Cortex of kidney (tissue), 1 donor: Measurements from ENCODE around the gene NOS3.
"Not testable (repeated sequence)": the region's sequence is repeated elsewhere in the genome, so short reads cannot be mapped to it uniquely, and the experiment has no call there.

ENCODE experiments used
- DNase-seq: peaks from one replicate; lab custom pipeline; 2025; lab: John Stamatoyannopoulos, UW

NOS3 gene

DNA sequence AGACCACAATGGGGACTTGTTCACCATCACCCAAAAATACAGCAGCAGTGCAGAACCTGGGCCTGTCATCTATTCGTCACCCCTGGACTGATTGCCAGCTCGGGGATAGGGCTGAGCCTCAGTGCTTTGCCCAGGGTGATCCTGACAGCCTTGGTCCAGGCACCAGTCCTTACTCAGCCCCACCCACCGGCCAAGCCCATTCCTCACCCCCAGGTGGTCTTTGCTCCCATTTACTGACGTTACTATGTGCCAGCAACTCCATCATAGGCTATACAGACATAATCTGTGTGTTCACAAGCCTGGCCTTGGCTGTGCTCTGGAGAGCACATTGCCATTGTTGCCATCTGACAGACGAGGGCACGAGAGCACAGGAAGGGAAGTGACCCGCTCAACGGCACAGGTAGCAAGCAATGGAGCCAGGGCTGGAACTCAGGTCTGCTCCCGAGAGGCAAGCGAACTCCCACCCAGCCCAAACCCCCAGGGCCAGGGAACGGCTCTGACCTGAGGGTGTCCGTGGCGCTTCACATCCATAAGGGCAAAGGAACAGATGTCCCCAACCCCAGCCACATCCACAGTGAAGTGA is 26.6 kb downstream of the NOS3 start:
- DNase-seq, result no peak

- no peak for DNase-seq
Observed at GRCh38 chr7:151017953-151018420, 27.2 kb downstream of the NOS3 start.

DNA sequence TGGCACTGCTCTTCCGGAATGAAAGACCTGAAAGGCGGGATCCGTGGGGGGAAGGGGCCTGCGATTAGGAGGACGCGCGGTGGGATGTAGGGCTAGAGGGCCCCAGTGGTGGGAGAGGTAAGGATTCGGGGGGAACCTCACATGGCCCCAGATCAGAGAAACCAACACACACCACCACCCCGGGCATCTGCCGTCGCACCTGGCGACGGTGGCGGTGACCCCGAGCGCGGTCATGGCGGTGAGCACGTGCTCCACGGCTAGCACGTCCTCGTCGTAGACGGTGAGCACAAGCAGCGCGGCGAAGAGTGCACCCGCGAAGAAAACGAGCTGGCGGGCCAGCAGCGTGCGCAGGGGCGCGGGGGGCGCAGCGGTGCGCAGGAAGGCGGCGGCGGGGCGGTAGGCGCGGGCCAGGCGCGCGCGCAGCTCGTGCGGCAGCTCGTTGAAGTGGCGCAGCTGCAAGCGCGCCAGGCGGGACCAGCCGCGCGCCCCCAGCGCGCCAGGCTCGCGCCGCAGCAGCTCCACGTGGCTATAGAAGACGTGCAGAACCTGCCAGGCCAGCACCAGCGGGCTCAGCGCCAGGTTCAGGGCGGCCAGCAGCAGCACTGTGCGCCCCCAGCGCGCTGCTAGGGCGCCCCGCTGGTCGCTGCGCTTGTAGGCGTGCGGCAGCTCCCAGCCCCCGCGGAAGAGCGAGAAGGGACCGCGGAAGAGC is 27.8 kb downstream of the NOS3 start:
- DNase-seq, result no peak

DNA sequence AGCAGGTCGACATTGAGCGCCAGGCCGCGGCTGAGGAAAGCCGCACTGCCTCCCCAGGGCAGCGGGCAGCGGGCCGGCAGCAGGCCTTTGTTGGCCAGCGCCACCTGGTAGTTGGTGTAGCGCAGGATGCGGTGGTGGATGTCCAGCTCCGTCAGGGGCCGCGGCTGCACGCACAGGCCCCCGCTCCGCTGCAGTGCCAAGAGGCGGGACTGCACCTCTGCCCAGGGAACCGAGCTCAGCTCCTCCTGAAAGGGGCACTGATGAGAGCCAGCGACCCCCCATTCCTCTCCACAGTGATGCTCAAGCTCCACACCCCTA is 28.3 kb downstream of the NOS3 start:
- no peak for DNase-seq

DNA sequence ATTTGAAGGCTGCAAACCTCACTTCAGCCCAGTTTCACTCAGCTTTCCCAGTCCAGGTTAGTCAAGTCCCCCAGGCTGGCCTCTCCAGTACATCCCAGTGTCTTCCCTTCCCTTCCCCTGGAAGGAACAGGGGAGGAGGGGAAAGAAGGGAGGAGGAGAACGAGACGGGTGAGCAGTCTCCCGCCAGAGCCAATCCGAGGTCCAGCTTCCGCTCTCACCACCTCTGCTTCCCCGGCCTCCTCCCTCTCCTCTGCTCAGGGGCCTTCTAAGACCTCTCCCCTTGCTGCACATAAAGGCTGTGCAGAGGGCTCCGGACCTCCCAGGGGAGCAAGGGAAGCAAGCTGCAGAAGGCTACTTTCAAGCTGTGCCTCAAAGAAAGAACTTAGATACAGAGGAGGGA is 29.4 kb downstream of the NOS3 start:
- no peak for DNase-seq

- no peak for DNase-seq
Observed at GRCh38 chr7:151023232-151023631, 32.4 kb downstream of the NOS3 start.

GRCh38 chr7:151024435-151025056 is 33.7 kb downstream of the NOS3 start, which contains the start of gene ATG9B:
Gene ATG9B, minus strand, starts transcription at chr7:151024494. Its CDS starts 71 bp downstream, at chr7:151024423.
- no peak for DNase-seq

DNA sequence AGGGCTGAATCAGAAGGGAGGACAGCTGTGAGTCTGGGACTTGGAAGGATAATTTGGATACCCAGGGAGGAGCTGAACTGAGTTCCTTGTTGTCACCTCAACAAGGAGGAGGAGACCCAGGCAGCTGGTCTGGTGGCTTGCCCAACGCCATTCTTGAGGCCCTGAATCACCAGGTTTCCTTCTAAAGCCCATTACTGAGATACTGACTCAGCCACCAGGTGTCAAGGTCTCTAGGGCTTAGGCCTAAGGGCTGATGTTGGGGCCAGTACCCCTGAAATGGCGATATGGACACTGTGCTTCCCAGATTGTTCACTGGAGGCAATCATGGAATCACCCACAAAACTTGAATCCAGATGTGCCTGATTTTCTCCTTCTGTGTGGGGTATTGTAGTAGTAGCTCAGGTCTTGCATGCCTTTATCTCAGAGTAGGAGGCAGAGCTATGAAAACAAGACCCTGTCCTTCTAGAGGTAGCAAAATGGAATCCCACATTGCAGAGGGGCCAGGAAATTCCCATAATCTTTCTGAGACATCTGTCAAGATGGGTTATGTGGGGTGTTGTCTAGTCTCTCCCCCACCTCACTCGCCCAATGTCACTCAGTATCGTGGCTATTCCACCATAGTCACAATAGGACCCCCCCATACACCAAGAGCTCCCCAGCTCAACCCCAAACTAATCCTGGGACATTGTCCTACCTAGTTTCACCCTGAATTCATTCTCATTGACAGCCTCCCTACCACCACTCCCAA is 35.3 kb downstream of the NOS3 start:
- no peak for DNase-seq

DNA sequence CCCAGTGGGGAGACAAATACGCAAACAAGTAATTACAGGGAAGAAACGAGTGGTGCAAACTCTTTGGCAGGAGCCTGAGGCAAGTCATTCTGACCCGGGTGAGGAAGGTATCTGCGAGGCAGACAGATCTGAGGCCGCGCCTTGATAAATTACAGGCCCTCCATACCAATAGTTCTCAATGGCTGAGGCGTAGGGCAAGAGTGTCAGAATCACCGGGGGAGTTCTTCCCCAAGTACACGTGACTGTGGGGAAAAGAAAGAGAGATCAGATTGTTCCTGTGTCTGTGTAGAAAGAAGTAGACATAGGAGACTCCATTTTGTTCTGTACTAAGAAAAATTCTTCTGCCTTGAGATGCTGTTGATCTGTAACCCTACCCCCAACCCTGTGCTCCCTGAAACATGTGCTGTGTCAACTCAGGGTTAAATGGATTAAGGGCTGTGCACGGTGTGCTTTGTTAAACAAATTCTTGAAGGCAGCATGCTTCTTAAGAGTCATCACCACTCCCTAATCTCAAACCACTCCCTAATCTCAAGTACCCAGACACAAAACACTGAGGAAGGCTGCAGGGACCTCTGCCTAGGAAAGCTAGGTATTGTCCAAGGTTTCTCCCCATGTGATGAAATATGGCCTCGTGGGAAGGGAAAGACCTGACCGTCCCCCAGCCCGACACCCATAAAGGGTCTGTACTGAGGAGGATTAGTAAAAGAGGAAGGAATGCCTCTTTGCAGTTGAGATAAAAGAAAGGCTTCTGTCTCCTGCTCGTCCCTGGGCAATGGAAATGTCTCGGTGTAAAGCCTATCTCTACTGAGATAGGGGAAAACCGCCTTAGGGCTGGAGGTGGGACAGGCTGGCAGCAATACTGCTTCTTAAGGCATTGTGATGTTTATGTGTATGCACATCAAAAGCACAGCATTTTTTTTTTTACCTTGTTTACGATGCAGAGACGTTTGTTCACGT is 36.2 kb downstream of the NOS3 start:
- DNase-seq, result not testable (repeated sequence)

DNA sequence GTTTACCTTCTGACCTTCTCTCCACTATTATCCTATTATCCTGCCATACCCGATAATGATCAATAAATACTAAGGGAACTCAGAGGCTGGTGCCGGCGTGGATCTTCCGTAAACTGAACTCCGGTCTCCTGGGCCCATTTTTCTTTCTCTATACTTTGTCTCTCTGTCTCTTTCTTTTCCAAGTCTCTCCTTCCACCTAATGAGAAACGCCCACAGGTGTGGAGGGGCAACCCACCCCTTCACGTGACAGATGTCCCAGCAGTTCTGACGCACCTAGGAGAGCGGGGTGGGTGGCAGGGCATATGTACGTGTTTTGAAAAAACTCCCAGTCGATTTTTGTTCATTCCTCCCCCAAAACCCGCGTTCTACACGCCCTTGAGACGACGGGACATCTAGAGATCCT is 36.9 kb downstream of the NOS3 start:
- DNase-seq, result not testable (repeated sequence)

DNA sequence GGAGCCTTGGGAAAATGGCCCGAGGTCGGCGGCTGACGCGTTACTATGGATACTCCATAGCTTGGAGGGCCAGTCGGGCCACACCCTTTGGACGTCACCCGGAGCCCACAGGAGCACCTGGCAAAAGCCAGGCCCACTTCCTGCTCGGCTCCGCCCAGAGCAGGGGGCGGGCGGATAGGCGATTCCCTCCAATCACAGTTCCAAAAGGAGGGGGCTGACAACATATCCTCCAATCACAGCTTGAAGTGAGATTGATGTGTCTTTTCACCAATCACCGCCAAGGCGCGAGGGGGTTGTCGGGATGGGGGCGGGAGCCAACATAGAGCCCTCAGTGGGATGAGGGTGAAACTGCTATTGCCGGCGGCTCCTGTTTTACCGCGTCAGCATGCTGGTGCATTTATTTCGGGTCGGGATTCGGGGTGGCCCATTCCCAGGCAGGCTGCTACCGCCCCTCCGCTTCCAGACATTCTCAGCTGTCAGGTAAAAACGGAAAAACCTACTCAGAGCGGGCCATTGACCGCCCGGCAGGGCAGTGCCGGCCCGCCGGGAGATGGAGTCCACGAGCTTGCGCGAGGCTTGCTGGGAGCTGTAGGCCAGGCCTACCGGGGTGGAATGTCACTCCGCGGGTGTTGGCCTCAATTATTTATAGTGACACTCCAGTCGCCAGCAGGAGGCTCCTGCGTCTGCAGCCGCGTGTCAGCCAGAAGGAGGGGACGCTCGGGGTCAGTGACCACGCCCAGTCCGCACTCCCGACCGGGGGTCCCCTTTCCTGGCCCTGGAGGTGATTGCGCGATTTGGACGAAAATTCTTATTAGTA is 37.5 kb downstream of the NOS3 start, which contains the start of gene ABCB8:
Gene ABCB8, plus strand, starts transcription at position 320 of the 817 bp plus-strand sequence. Its CDS starts 66 bp downstream, at position 386.
- peak; percentile 29 for DNase-seq

GRCh38 chr7:151028948-151029501 is 38.2 kb downstream of the NOS3 start:
- DNase-seq, result no peak

DNA sequence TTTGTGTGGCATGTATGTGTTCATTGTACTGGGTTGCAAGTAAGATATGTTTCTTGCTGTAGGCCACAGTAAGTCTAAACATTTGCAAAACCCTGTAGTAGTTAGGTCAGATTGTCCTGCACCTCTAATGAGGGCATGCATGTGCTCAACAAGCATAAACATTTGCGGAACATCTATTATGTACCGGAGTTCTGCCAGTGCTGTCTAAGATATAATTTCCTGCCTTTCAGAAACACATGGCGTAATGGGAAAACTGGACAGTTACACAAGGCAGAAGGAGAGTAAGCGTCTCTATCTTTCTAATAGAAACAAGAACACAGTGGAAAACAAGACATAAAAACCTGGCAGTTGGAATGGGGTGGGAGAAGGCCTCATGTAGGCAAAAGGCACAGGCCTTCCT is 40.2 kb downstream of the NOS3 start:
- DNase-seq, result no peak

DNA sequence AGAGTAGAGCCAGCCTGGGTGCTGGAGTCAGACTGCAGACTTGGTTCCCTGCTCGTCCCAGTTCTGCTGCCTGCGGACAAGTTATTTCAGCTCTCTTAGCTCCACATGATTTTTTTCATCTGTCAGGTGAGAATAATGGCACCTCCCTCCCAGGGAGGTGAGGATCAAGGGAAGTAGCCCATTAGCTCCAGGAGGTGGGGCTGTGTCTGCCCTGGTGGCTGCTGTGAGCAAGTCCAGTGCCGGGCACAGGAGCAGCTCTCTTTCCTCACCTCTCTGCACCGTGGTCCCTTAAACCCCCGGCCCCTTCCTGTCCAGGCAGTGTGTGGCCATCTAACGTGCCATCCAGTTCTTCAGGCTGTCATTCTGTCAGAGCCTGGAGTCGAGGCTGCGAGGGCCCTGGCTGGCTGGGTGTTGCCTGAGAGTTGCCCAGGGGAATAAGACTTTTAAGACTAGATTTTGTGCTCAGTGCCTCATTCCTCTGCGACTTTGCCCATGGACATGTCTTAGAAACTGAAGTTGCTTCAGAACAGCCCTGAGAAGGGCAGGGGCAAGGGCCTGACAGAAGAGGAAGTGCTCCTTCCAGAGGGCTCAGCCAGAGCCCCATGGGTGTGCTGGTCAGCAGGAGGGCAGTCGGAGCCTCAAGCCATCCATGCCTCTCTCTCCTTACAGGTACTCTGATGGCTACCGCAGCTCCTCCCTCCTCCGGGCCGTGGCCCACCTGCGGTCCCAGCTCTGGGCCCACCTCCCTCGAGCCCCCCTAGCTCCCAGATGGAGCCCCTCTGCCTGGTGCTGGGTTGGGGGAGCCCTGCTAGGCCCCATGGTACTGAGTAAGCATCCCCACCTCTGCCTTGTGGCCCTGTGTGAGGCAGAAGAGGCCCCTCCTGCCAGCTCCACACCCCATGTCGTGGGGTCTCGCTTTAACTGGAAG is 42.4 kb downstream of the NOS3 start:
- no peak for DNase-seq

DNA sequence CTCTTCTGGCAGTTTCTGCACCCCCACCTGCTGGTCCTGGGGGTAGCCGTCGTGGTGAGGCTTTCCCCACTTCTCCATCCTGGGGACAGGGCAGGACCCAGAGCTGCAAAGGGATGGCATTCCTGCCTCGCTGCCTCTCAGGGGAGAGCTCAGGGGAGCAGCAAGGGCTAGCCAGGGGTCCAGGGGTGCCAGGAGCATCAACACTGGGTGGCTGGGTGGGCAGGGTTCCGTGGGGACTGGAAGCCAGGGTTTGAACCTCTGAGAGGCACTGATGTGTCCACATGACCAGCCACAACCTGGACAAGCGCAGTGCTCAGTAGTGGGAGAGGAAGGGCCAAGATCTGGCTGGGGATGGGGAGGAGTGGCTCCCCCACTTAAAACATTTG is 43.0 kb downstream of the NOS3 start:
- DNase-seq, result no peak

GRCh38 chr7:151034312-151035025 is 43.7 kb downstream of the NOS3 start:
- DNase-seq, result no peak

- DNase-seq, result no peak
Observed at GRCh38 chr7:151035026-151035717, 44.4 kb downstream of the NOS3 start.

DNA sequence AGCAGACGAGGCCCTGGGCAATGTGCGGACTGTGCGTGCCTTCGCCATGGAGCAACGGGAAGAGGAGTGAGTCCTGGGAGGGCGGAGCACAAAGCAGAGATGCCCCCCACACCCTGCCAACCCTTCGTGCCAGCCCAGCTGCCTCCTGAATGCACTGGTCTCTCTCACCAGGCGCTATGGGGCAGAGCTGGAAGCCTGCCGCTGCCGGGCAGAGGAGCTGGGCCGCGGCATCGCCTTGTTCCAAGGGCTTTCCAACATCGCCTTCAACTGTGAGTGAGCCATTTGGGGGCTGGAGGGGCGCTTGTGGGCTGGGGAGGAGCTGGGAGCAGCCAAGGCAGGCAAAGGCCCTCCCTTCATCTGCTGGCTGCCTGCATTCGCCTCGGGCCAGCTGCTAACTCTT is 45.1 kb downstream of the NOS3 start:
- no peak for DNase-seq
